Adrenal gland (tissue), 12 donors: ENCODE results near the gene LHFPL6. TPM values are rescaled to one million over a fixed set of nuclear protein-coding genes. Genes with fewer than 3 reads are reported as not detected.

Experiments
- DNase-seq, 7 donors: peaks; one replicate each; pipeline ENCODE4 v3.0.0-alpha.2; 2019 to 2020
- H3K27ac ChIP-seq, 5 donors: fragments of 200-600 bp; sonication (generic) in 4 of 5; 1 replicate in 3 of 5; 2 replicates in 2 of 5; pipeline versions ENCODE4 v1.5.1 to v1.8.0; 2016 to 2020; ENCODE audit warnings: mild to moderate bottlenecking in 1 of 5
- H3K27me3 ChIP-seq: fragments of 200-600 bp; 2 replicates; pipeline ENCODE4 v1.8.0; 2021
- H3K36me3 ChIP-seq, 2 donors: fragments of 200-600 bp; replicated peaks in 1 of 2; 1 replicate in 1 of 2; 2 replicates in 1 of 2; pipeline versions ENCODE4 v1.5.1 to v1.8.0; 2018 to 2022
- H3K4me1 ChIP-seq, 2 donors: fragments of 200-600 bp; replicated peaks in 1 of 2; 1 replicate in 1 of 2; 2 replicates in 1 of 2; pipeline versions ENCODE4 v1.5.1 to v1.8.0; 2018 to 2021
- H3K4me3 ChIP-seq, 4 donors: fragments of 200-600 bp; sonication (generic) in 3 of 4; one replicate each; pipeline ENCODE4 v1.5.1; 2016 to 2018
- H3K9me3 ChIP-seq, 3 donors: fragments of 200-600 bp; sonication (generic) in 1 of 3; replicated peaks in 1 of 3; 1 replicate in 2 of 3; 2 replicates in 1 of 3; pipeline versions ENCODE4 v1.5.1 to v1.8.0; 2016 to 2021
- CTCF ChIP-seq, 6 experiments: fragments of 450-650 bp in 4 of 6; fragments of 200-600 bp in 2 of 6; sonication (generic) in 1 of 6; IDR thresholded peaks; 1 replicate in 5 of 6; 2 replicates in 1 of 6; pipeline versions ENCODE4 v1.5.1 to v1.8.0; 2016 to 2021; ENCODE audit warnings: antibody characterized with exemption in 6 of 6, mild to moderate bottlenecking in 2 of 6, moderate library complexity in 1 of 6
- POLR2A ChIP-seq, 2 donors: fragments of 450-650 bp; IDR thresholded peaks; one replicate each; pipeline ENCODE4 v1.6.1; 2017; ENCODE audit warnings: antibody characterized with exemption in 2 of 2, mild to moderate bottlenecking in 2 of 2, moderate library complexity in 1 of 2
- WGBS, 4 donors: extraction: QIAGEN DNeasy Blood & Tissue Kit in 2 of 4; methylation state at CpG; one replicate each; pipeline versions ENCODE4 v1.1.5 to v1.1.7; 2013 to 2017; 5-methylcytosine and 5-hydroxymethylcytosine counted together
- intact Hi-C, 2 donors: fragments of 100-400 bp; cut with DNase I; formaldehyde crosslinking; loops; one replicate each; pipeline versions ENCODE4 v1.14.1 to v1.15.0; 2022 to 2023
- polyA plus RNA-seq, 3 donors: library from polyadenylated mRNA; stranded (reverse); fragments of 200-250 nt in 2 of 3; fragments of 350-450 nt in 1 of 3; fragmentation: Illumina TruSeq in 1 of 3; extraction: RNeasy Lipid Tissue Mini Kit (QIAGEN cat#74804) in 1 of 3; gene quantifications; one replicate each; pipeline ENCODE4 v1.2.3, GENCODE V29; 2013 to 2014
- total RNA-seq, 9 donors: library from RNA; depleted of rRNA in 4 of 9; stranded (reverse); fragments of >200 nt in 4 of 9; fragments of 120-200 nt in 1 of 9; fragmentation: NEBNext Ultra II Directional in 1 of 9; extraction: Animal tissue kit (Norgen Biotek cat#: 25700) in 1 of 9; gene quantifications; one replicate each; pipeline versions ENCODE4 v1.1.0 to v1.2.4, GENCODE V29; 2013 to 2023
- donor health status: healthy with polysubstance abuse.
- donor health status: Bipolar disorder and iron deficiency.
- donor health status: DM: yes; HTN: yes; CAD: no.
- donor health status: DM: no; HTN: no; CAD: no.
- donor health status: DM: no; HTN: no; CAD: no.
- donor health status: DM: yes; HTN: yes; CAD: no.

Gene LHFPL6
- total and polyA plus RNA-seq, 12 donors, result 28.9 to 113 (median 46.6) TPM

DNA sequence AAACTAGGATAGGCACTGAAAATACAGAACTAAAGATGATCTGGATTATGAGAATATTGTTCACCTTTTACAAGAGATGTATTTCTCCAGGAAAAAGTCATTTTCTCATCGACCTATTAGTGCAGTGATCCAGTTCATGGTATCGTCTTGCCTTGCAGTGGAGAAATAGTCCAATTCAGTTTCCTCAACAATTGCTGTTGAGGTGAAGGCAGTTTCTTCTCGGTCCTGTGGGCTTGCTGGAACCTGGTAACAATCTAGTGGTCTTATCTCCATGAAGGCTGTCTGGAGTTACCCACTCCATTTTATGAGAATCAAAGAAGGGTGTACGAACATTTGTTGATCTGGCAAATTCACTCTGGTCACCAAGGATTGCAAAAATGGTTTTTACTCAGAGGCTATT, 266.8 kb downstream of the LHFPL6 start:
- no peak for TF ChIP-seq POLR2A (IDR thresholded peaks at IDR 0.05)
- no peak for TF ChIP-seq CTCF (IDR thresholded peaks at IDR 0.05)
- DNase-seq, result no peak
- H3K9me3 ChIP-seq, result no peaks in the 10 kb centered on the region
- no peak overlapping the region for H3K4me3 ChIP-seq
- no peaks in the 10 kb centered on the region for H3K4me1 ChIP-seq
- H3K36me3 ChIP-seq, result no peaks in the 10 kb centered on the region
- H3K27me3 ChIP-seq, result no peaks in the 10 kb centered on the region
- H3K27ac ChIP-seq, result no peak overlapping the region
- intact Hi-C loops, result no loop called here
- 71 to 81% (median 76%) methylated on average over 4 of the region's 4 CpGs for WGBS, 4 donors

DNA sequence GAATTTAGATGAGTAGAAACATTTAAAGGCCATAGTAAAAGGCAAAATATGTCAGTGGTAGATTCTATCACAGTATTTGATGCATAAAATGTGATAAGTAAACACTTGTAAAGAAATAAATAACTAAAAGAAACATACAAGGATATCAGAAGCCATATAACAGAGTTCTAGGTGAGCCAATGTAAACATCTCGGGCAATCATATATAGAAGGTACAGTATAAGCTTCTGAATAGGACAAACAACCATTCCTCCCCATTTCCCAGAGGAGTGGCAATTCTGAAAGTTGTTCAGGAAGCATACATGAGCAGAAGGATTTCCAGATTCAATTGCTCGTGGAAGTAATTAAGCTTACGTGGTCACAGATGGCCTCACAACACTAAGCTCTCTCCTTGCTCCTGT, 267.3 kb downstream of the LHFPL6 start:
- Histone ChIP-seq H3K4me3 (no peak overlapping the region), H3K4me1 (no peaks in the 10 kb centered on the region), H3K36me3 (no peaks in the 10 kb centered on the region), H3K27me3 (no peaks in the 10 kb centered on the region), H3K9me3 (no peaks in the 10 kb centered on the region), H3K27ac (no peak overlapping the region)
- DNase-seq, result no peak
- intact Hi-C loops, result no loop called here
- 71 to 91% (median 84%) methylated on average over 3 of the region's 3 CpGs for WGBS, 4 donors
- TF ChIP-seq POLR2A (IDR thresholded peaks at IDR 0.05) (no peak), CTCF (IDR thresholded peaks at IDR 0.05) (no peak)

GRCh38 chr13:39330504-39330903, 272.5 kb downstream of the LHFPL6 start:
- no peak overlapping the region for H3K4me3 ChIP-seq
- no peaks in the 10 kb centered on the region for H3K9me3 ChIP-seq
- H3K27me3 ChIP-seq, result no peaks in the 10 kb centered on the region
- no peak overlapping the region for H3K27ac ChIP-seq
- TF ChIP-seq CTCF (IDR thresholded peaks at IDR 0.05), result no peak
- no peak for TF ChIP-seq POLR2A (IDR thresholded peaks at IDR 0.05)
- no peak for DNase-seq
- no peaks in the 10 kb centered on the region for H3K36me3 ChIP-seq
- H3K4me1 ChIP-seq, result peaks cover 0 to 9% of the 10 kb centered on the region in 2 donors
- WGBS, 4 donors, result 95 to 100% (median 98%) methylated on average over 2 of the region's 2 CpGs
- intact Hi-C loops, result no loop called here

DNA sequence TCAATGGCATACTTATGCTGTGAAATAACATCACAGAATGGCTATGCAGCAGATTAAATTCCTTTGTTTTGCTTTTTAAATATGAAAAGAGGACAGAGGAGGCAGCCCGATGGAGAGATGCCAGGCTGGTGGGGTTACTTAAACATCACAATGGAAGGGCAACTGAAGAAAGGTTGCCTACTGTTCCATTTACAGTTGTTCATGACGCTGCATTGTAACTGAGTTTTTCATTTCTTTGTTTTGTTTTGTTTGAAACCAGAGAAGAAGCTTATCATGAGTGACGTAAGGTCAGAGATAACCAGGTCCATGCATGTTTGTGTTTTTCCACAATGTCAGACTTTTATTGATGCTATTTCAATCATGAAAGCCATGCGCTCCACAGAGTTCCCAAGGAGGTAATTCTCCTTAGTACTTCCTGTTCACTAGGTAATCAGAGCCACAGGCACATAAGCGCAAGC, 273.8 kb downstream of the LHFPL6 start:
- 47 to 62% (median 60%) methylated on average over 5 of the region's 5 CpGs for WGBS, 4 donors
- no peak for DNase-seq
- no peaks in the 10 kb centered on the region for H3K27me3 ChIP-seq
- peaks cover 0 to 9% of the 10 kb centered on the region in 2 donors for H3K4me1 ChIP-seq
- H3K9me3 ChIP-seq, result no peaks in the 10 kb centered on the region
- intact Hi-C loops, result no loop called here
- TF ChIP-seq CTCF (IDR thresholded peaks at IDR 0.05), result no peak
- TF ChIP-seq POLR2A (IDR thresholded peaks at IDR 0.05), result no peak
- H3K36me3 ChIP-seq, result no peaks in the 10 kb centered on the region
- no peak overlapping the region for H3K4me3 ChIP-seq
- no peak overlapping the region for H3K27ac ChIP-seq
